ENCODE measurements around the gene IDE. TPM values are rescaled to one million over a fixed set of nuclear protein-coding genes. Genes with fewer than 3 reads are reported as not detected.
A peak's percentile ranks its signal among the peaks of the same experiment; 100 is the strongest.

IDE gene
- total and polyA plus RNA-seq, 2 of the 4 experiments (the other 2 are of a cell fraction) = 9.3 to 27.4 TPM

- H2AFZ ChIP-seq (replicated peaks; ENCODE audit: low read length, poor library complexity) = peak overlapping the region; percentile 79
- H2BK20ac ChIP-seq (ENCODE audit: low read depth, low read length) = peak overlapping the region; percentile 32; the same call in 1 of the 2 replicates
- peak overlapping the region; percentile 90 to 98 for H4K8ac ChIP-seq (ENCODE audit: low read depth in 2 of 2, low read length in 2 of 2)
- ATAC-seq (ENCODE audit: low read depth) = peak; percentile 82
- H3K4me2 ChIP-seq (ENCODE audit: low read depth, low read length) = peak overlapping the region; percentile 95
- H3K4me1 ChIP-seq (ENCODE audit: control insufficient read depth, insufficient read depth, low read length) = peaks cover 7% of the 10 kb centered on the region
- peak overlapping the region; percentile 86 for H3K27ac ChIP-seq (ENCODE audit: insufficient read depth, low read length)
- no peaks in the 10 kb centered on the region for H3K27me3 ChIP-seq (ENCODE audit: control insufficient read depth, insufficient read depth, low read length)
- H3K56ac ChIP-seq (ENCODE audit: extremely low read depth, insufficient read depth, low read length) = peak overlapping the region; percentile 90
- peak overlapping the region; percentile 92 for H2AK5ac ChIP-seq (ENCODE audit: low read depth, low read length)
- H4K20me1 ChIP-seq (ENCODE audit: insufficient read depth, low read length) = no peaks in the 10 kb centered on the region
- H3K9me1 ChIP-seq (ENCODE audit: insufficient read depth, low read length) = no peaks in the 10 kb centered on the region; the same call in 1 of the 2 replicates
- peak overlapping the region; percentile 90 for H3K4ac ChIP-seq (ENCODE audit: low read depth, low read length)
- peak overlapping the region; percentile 87 for H2BK5ac ChIP-seq (ENCODE audit: low read depth, low read length, poor library complexity, severe bottlenecking)
- H3K4me3 ChIP-seq (ENCODE audit: insufficient read depth, low read depth, low read length) = peak overlapping the region; percentile 45; the same call in 1 of the 2 replicates
- BruUV-seq (replicated peaks) = no TSS peak
- peak; percentile 92 for DNase-seq
- peak overlapping the region; percentile 95 for H4K5ac ChIP-seq (ENCODE audit: low read depth, low read length)
- H3K23ac ChIP-seq (ENCODE audit: low read depth, low read length) = peak overlapping the region; percentile 97; the same call in 1 of the 2 replicates
- ChIA-PET CTCF (interaction anchor here (0.7 to 1.5 kb wide), 3 partner anchors 18 to 276 kb away, joined by 3 to 7 read pairs (median 3); partner anchors contain the start of gene IDE), POLR2A (ENCODE audit: unreplicated experiment) (interaction anchor here (0.6 to 1.0 kb wide), 3 partner anchors 9 to 292 kb away, joined by 3 read pairs; no protein-coding TSS in a partner anchor)
- peak overlapping the region; percentile 47; the same call in 1 of the 2 replicates for H2BK120ac ChIP-seq (ENCODE audit: low read depth, low read length)
- peaks cover 0 to 10% of the 10 kb centered on the region in 2 experiments; a peak in 1 of 4 replicates for H3K79me1 ChIP-seq (ENCODE audit: low read depth in 1 of 2, low read length in 2 of 2)
- peak overlapping the region; percentile 84 for H3K18ac ChIP-seq (ENCODE audit: low read depth, low read length)
- 0% methylated on average over 1 of the region's 38 CpGs; no CpG with 5 or more reads in 1 of the 2 experiments for WGBS, 2 experiments (ENCODE audit: extremely low coverage in 2 of 2, insufficient read length in 1 of 2)
- intact Hi-C loops (cut with micrococcal nuclease) (loop anchor here (2.0 to 5.0 kb wide), 4 partner anchors 53 to 289 kb away; no protein-coding TSS in a partner anchor), in situ Hi-C loops (cut with MboI; ENCODE audit: low sequenced_read_pairs) (no loop called here), dilution Hi-C loops (cut with HindIII; ENCODE audit: low sequenced_read_pairs, unreplicated experiment) (no loop called here)
- peak overlapping the region; percentile 69 for H4K91ac ChIP-seq (ENCODE audit: insufficient read depth, low read depth, low read length)
- 0 out of 3 replicates have a peak overlapping the region, but pooled peaks have one; percentile 5 for H2BK15ac ChIP-seq (ENCODE audit: low read depth, low read length)
- TF ChIP-seq CEBPB (IDR thresholded peaks at IDR 0.05; ENCODE audit: low read depth, low read length) = no peak
- TF ChIP-seq NFE2L2 (IDR thresholded peaks at IDR 0.05; ENCODE audit: low read depth, low read length) = no peak
- TF ChIP-seq POLR2A (IDR thresholded peaks at IDR 0.05; ENCODE audit: low read depth, low read length) = 0 out of 2 replicates have a peak, but pooled peaks have one; percentile 63
- no peak for TF ChIP-seq MAFK (IDR thresholded peaks at IDR 0.05; ENCODE audit: low read depth, low read length)
- peak; percentile 14; the same call in 1 of the 2 replicates for TF ChIP-seq MAZ (IDR thresholded peaks at IDR 0.05; ENCODE audit: borderline replicate concordance, low read depth, low read length)
- no peak for TF ChIP-seq SMC3 (IDR thresholded peaks at IDR 0.05; ENCODE audit: low read depth, low read length)
- peak; percentile 16; the same call in 1 of the 2 replicates for TF ChIP-seq BHLHE40 (IDR thresholded peaks at IDR 0.05; ENCODE audit: low read depth, low read length)
- TF ChIP-seq, protein P1, sequence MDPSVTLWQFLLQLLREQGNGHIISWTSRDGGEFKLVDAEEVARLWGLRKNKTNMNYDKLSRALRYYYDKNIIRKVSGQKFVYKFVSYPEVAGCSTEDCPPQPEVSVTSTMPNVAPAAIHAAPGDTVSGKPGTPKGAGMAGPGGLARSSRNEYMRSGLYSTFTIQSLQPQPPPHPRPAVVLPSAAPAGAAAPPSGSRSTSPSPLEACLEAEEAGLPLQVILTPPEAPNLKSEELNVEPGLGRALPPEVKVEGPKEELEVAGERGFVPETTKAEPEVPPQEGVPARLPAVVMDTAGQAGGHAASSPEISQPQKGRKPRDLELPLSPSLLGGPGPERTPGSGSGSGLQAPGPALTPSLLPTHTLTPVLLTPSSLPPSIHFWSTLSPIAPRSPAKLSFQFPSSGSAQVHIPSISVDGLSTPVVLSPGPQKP (IDR thresholded peaks at IDR 0.05; ENCODE audit: borderline replicate concordance, low read depth, low read length) = no peak
- TF ChIP-seq USF2 (IDR thresholded peaks at IDR 0.05; ENCODE audit: low read depth, low read length) = no peak
- peak overlapping the region; percentile 82 for H3K14ac ChIP-seq (replicated peaks; ENCODE audit: low read depth, low read length)
- H3K9me3 ChIP-seq (ENCODE audit: control insufficient read depth, insufficient read depth, low read length) = no peaks in the 10 kb centered on the region
- peak overlapping the region; percentile 74 for H3K9ac ChIP-seq (ENCODE audit: low read depth, low read length)
- no peaks in the 10 kb centered on the region for H3K36me3 ChIP-seq (ENCODE audit: control insufficient read depth, insufficient read depth, low read length)
- peak overlapping the region; percentile 31 for H2AK9ac ChIP-seq (replicated peaks; ENCODE audit: low read depth, low read length, poor library complexity)
Observed at GRCh38 chr10:92591550-92592022, 17.7 kb upstream of the IDE start.
